OCI-LY3 (cell line): ENCODE measurements around the gene MBOAT1.

Experiments used
- CTCF ChIP-seq: fragments of 200-600, 300-600 bp; sonication (generic); IDR thresholded peaks from 2 replicates; pipeline ENCODE4 v1.5.1; 2014; ENCODE audit warnings: antibody characterized with exemption, low read length, low read depth
- EZH2phosphoT487 ChIP-seq: fragments of 200-600 bp; shearing (Covaris generic); IDR thresholded peaks from 2 replicates; pipeline ENCODE4 v1.6.1; 2018; ENCODE audit warnings: antibody characterized with exemption, mixed run types, low read depth

DNA sequence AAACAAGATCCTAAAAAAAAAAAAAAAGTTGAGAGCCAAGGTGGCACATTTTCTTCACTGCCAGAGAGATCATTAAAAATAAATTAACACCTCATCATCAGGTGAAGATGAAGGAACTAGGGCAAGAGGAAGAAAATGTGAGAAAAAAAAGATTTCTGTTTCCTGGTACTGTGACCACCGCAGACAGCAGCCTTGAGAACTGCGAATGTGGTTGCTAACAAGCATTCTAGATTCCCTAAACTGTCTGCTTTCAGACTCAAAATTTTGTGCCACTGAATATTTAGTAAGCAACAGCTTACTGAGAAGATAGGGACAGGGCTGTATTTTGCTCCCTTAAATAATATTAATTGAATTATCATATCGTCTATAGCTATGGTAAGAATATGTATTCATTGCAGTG lies 24.1 kb upstream of the MBOAT1 start:
- TF ChIP-seq CTCF (no peak), EZH2phosphoT487 (no peak)
